AG09309 (cell line): ENCODE results near the gene PACS1.

Experiments
- DNase-seq: peaks from one replicate; pipeline ENCODE4 v3.0.0-alpha.2; 2010; ENCODE audit warnings: low read depth
- H3K4me3 ChIP-seq: 2 replicates; pipeline ENCODE4 v1.5.1; 2011; ENCODE audit warnings: mild to moderate bottlenecking, low read depth, low read length, moderate library complexity; ENCODE audit not compliant: control insufficient read depth
- CTCF ChIP-seq: IDR thresholded peaks from 2 replicates; pipeline ENCODE4 v1.5.1; 2011; ENCODE audit warnings: mild to moderate bottlenecking, low read depth, low read length, inconsistent platforms; ENCODE audit not compliant: insufficient read depth, control insufficient read depth; ENCODE audit errors: missing control alignments

PACS1 gene

DNA sequence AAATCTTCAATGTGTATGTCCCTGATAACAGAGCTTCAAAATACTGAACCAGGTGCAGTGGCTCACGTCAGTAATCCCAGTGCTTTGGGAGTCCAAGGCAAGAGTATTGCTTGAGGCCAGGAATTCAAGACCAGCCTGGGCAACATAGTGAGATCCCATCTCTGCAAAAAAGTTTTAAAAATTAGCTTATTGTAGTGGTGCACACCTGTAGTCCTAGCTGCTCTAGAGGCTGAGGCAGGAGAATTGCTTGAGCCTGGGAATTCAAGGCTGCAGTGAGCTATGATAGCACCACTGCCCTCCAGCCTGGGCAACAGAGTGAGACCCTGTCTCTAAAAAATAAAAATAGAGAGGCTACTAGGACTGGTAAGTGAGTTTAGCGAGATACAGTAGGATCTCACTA, 84.0 kb downstream of the PACS1 start:
- TF ChIP-seq CTCF = no peak
- no peak for DNase-seq
- H3K4me3 ChIP-seq = no peak overlapping the region

DNA sequence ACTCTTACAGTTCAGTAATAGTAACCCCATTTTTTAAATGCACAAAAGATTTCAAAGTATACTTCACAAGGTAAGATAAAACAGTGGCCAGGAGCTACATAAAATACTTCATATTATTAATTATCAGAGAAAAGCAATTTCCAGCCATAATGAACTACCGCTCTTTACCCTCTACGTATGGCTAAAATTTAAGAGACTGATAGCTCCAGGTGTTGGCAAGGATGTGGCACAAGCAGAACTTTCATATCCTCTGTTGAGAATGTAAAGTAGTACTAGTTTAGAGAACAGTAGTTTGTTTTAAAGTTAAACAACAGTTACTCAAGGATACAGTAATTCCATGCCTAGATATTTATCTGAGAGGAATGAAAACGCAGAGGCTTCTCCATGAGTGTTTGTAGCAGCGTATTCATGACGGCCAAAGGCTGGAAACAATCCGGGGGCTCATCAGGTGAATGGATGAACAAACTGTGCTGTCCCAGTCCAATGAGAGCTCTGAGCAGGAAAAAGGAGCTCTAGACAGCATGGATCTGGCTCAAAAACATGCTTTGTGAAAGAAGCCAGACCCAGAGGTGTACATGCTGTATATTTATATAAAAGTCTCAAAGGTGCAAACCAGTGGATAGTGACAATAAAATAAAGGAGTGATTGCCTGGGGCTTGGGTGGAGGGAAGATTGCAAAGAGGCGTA, 85.5 kb downstream of the PACS1 start:
- no peak for DNase-seq
- TF ChIP-seq CTCF = no peak
- H3K4me3 ChIP-seq = no peak overlapping the region

DNA sequence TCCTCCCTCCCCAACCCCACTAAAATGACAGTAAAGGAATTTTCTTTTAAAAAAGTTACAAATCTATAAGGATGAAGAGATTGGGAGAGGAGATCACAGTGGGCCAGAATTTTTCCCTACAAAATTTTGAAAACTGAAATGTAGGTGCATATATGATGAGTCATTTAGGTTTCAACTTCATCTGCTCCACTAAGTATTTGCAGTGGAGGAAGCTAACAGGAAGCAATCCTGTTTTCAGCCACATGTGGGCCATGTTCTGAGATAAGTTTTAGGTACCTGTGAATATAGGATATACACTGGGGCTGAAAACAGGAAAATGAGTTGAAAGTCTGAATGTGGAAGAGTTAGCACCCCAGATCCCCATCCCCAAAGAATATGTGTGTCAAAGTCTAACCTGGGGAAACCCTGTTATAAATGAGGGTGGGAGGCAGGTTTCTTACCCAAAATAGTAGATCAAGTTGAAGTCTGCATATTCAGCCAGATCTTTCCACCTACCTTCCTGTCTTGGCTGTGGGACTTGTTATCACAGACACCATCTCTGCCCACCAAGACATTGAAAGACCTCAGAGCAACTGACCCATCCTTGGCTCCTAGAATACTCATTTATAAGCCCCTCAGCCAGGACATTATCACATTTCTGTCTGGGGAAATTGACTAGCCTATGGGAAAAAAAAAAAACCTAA, 87.3 kb downstream of the PACS1 start:
- no peak for DNase-seq
- no peak for TF ChIP-seq CTCF
- H3K4me3 ChIP-seq = no peak overlapping the region

GRCh38 chr11:66158156-66158555, 88.1 kb downstream of the PACS1 start:
- H3K4me3 ChIP-seq = no peak overlapping the region
- no peak for TF ChIP-seq CTCF
- DNase-seq = no peak

GRCh38 chr11:66159324-66159984, 89.4 kb downstream of the PACS1 start:
- TF ChIP-seq CTCF = no peak
- DNase-seq = no peak

DNA sequence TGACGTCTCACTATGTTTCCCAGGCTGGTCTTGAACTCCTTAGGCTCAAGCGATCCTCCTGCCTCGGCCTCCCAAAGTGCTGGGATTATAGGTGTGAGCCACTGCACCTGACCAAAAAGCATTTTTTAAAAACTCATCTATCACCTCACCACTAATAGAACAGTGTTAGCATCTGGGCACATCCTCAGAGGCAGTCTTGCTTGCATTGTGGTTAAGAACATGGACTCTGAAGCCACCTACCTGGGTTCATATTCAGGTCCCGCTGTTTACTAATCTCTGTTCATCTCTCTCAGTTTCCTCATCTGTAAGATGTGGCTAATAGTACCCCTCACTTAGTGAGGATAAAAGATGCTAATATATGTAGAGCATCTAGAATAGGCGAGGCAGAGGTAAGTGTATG, 90.6 kb downstream of the PACS1 start:
- DNase-seq = no peak
- TF ChIP-seq CTCF = no peak
- no peak overlapping the region for H3K4me3 ChIP-seq

More at GRCh38 chr11:66159324-66159984, 89.4 kb downstream of the PACS1 start:
- no peak overlapping the region for H3K4me3 ChIP-seq
